Tibial artery (tissue), 4 donors: ENCODE measurements around the gene RAD51B.

ENCODE experiments used
- DNase-seq, 2 donors: peaks; one replicate each; pipeline ENCODE4 v3.0.0-alpha.2; 2019
- H3K27ac ChIP-seq, 2 donors: fragments of 200-600 bp; sonication (generic) in 1 of 2; 1 replicate in 1 of 2; 2 replicates in 1 of 2; pipeline ENCODE4 v1.5.1; 2018 to 2019; ENCODE audit warnings: mild to moderate bottlenecking in 1 of 2
- H3K27me3 ChIP-seq, 2 donors: fragments of 200-600 bp; sonication (generic) in 1 of 2; one replicate each; pipeline versions ENCODE4 v1.5.1 to v1.6.0; 2016 to 2019
- H3K36me3 ChIP-seq, 3 donors: fragments of 200-600 bp; sonication (generic) in 2 of 3; one replicate each; pipeline ENCODE4 v1.5.1; 2016 to 2019; ENCODE audit warnings: mild to moderate bottlenecking in 2 of 3
- H3K4me1 ChIP-seq, 4 donors: fragments of 200-600 bp; sonication (generic) in 2 of 4; 1 replicate in 3 of 4; 2 replicates in 1 of 4; pipeline ENCODE4 v1.5.1; 2016 to 2019
- H3K4me3 ChIP-seq, 2 donors: fragments of 200-600 bp; sonication (generic) in 1 of 2; 1 replicate in 1 of 2; 2 replicates in 1 of 2; pipeline ENCODE4 v1.5.1; 2018 to 2019; ENCODE audit warnings: mild to moderate bottlenecking in 2 of 2
- H3K9me3 ChIP-seq, 3 donors: fragments of 200-600 bp; sonication (generic) in 1 of 3; one replicate each; pipeline ENCODE4 v1.5.1; 2016 to 2019
- CTCF ChIP-seq, 2 experiments: fragments of 200-600 bp in 1 of 2; fragments of 450-650 bp in 1 of 2; IDR thresholded peaks; one replicate each; pipeline ENCODE4 v1.5.1; 2017 to 2019; ENCODE audit warnings: antibody characterized with exemption in 2 of 2, mild to moderate bottlenecking in 1 of 2, moderate library complexity in 1 of 2
- intact Hi-C: fragments of 100-400 bp; cut with DNase I; formaldehyde crosslinking; loops from one replicate; pipeline ENCODE4 v1.15.0; 2023; ENCODE audit warnings: low total_unique reads

The RAD51B gene

GRCh38 chr14:68193970-68194681, 374.5 kb downstream of the RAD51B start:
- intact Hi-C loops: no loop called here
- Histone ChIP-seq H3K9me3 (no peaks in the 10 kb centered on the region), H3K36me3 (no peaks in the 10 kb centered on the region), H3K4me3 (no peak overlapping the region), H3K4me1 (peaks cover 0 to 15% (median 5%) of the 10 kb centered on the region in 4 donors), H3K27ac (no peak overlapping the region), H3K27me3 (no peaks in the 10 kb centered on the region)
- TF ChIP-seq CTCF (IDR thresholded peaks at IDR 0.05): no peak
- DNase-seq: no peak

- no peak for TF ChIP-seq CTCF (IDR thresholded peaks at IDR 0.05)
- H3K27ac ChIP-seq: no peak overlapping the region
- H3K36me3 ChIP-seq: no peaks in the 10 kb centered on the region
- no peak for DNase-seq
- H3K4me3 ChIP-seq: no peak overlapping the region
- intact Hi-C loops: no loop called here
- no peaks in the 10 kb centered on the region for H3K9me3 ChIP-seq
- H3K27me3 ChIP-seq: no peaks in the 10 kb centered on the region
- H3K4me1 ChIP-seq: peaks cover 0 to 25% (median 15%) of the 10 kb centered on the region in 4 donors
Observed at GRCh38 chr14:68195126-68195525, 375.5 kb downstream of the RAD51B start.

DNA sequence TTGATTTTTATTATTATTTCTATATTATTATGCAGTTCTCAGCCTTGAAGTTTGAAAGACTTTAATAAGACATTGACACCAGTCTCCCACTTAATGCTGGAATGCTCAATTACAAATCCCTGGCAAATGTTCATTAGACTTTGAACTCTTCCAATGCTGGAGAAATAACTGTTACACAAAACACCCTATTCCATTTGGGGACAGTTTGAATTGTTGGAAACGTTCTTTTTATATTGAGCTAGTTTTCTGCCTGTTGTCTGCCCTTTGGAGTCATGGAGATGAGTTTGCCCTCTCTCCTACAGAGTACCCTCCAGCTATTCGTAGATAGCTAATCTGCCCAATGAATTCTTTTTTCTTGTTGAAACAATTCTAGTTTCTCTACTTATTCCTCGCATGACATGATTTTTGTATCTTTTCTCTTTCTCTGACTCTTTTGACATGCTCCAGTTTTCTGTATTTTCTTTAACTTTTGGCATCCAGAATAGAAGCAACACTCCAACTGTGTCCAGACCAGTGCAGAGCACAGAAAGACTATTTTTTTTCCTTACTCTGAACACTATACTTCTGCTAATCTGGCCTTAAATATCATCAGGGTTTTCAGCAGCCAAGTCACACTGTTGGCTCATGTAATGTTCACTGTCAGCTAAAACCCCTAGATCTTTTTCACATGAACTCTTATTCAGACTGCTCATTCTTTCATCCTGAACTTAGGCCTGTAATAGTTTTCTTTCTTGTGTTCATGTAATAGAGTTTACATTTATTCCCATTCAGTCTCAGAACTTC, 379.3 kb downstream of the RAD51B start:
- no peak for TF ChIP-seq CTCF (IDR thresholded peaks at IDR 0.05)
- H3K27ac ChIP-seq: peak overlapping the region; percentile 75 to 77
- intact Hi-C loops: no loop called here

DNA sequence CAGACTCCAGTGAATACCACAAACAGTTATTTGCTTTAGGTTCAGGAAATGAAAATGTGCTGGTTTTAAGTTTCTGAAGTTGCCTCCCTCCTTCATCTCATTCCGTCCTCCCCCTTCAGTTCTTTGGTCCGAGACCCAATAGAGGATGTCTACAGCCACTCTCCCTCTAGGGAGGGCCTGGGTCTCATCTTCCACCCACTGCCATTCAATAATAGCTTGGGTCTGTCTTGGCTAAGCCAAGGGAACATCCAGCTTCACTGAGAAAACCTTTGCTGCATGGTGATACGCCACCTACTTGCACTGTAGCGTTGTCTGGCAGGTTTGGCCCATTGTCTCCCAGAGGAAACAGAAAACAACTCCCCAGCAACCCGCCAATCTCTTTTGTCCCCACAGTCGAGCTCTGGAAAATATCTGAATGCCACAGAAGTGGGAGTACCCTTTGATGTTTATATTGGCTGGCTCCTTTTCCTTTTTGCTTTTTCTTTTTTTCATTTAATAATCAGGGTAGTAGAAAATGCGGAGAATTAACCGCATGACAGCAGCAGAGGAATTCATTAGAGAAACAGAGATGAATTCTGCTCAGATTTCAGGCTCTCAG, 380.1 kb downstream of the RAD51B start:
- H3K4me3 ChIP-seq: peak overlapping the region in 1 of 2 donors; percentile 8
- no peaks in the 10 kb centered on the region for H3K9me3 ChIP-seq
- H3K4me1 ChIP-seq: peaks cover 0 to 33% (median 21%) of the 10 kb centered on the region in 4 donors
- TF ChIP-seq CTCF (IDR thresholded peaks at IDR 0.05): no peak
- intact Hi-C loops: no loop called here
- H3K27me3 ChIP-seq: no peaks in the 10 kb centered on the region
- H3K36me3 ChIP-seq: no peaks in the 10 kb centered on the region
- peak overlapping the region; percentile 75 to 77 for H3K27ac ChIP-seq
- DNase-seq: peak; percentile 38 to 71

More for the DNA sequence above, 379.3 kb downstream of the RAD51B start:
- peaks cover 0 to 34% (median 21%) of the 10 kb centered on the region in 4 donors for H3K4me1 ChIP-seq
- H3K9me3 ChIP-seq: no peaks in the 10 kb centered on the region
- no peaks in the 10 kb centered on the region for H3K36me3 ChIP-seq
- DNase-seq: no peak
- no peaks in the 10 kb centered on the region for H3K27me3 ChIP-seq
- no peak overlapping the region for H3K4me3 ChIP-seq

GRCh38 chr14:68203871-68204270, 384.3 kb downstream of the RAD51B start:
- Histone ChIP-seq H3K27ac (peak overlapping the region in 1 of 2 donors; percentile 9), H3K4me3 (no peak overlapping the region), H3K27me3 (no peaks in the 10 kb centered on the region), H3K9me3 (no peaks in the 10 kb centered on the region), H3K36me3 (no peaks in the 10 kb centered on the region), H3K4me1 (peaks cover 0 to 50% (median 35%) of the 10 kb centered on the region in 4 donors)
- no peak for DNase-seq
- no peak for TF ChIP-seq CTCF (IDR thresholded peaks at IDR 0.05)
- intact Hi-C loops: no loop called here
